Measurements from ENCODE around the gene TTC23.

Gene TTC23

DNA sequence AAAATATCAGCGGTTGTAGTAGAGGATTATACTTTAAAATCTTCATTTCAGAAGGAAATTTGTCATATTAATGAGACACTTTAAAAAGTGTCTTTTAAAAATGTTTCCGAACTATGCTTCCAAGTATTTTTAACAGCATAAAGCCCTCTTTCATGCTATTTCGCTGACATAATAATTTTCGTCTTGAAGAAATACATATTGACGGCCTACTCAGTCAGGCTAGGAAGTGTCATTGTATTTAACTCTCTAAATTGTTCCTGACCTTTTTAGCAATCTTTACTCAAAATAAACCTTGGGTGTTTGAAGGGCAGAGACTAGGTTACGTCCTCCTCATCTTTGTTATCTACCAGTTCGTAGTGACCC is 1.1 kb upstream of the TTC23 start:
- H3K4me3 ChIP-seq (replicated peaks; ENCODE audit: low read depth, low read length), result peak overlapping the region; percentile 78
- no peak for TF ChIP-seq CTCF (IDR thresholded peaks at IDR 0.05; ENCODE audit: low read length, missing control alignments)
- no peak for DNase-seq (ENCODE audit: low read depth)

DNA sequence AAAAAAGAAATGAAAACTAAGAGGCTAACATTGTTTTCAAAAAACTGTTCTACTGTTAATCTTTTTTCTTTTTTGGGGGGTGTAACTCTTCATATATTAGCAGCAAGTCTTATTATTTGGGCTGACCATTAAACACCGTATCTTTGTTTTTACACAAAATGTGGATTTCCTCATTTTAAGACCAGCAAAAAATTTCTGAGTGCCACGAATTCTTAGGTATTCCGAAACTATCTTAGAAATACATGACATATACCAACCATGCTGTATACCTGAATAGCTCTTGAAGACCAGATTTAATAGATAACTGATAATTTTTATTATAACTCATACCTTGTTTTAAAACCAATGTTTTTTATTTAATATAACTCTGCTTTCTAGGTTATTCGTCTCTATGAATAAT is 620 bp upstream of the TTC23 start:
- TF ChIP-seq CTCF (IDR thresholded peaks at IDR 0.05; ENCODE audit: low read length, missing control alignments), result no peak
- no peak for DNase-seq (ENCODE audit: low read depth)
- H3K4me3 ChIP-seq (replicated peaks; ENCODE audit: low read depth, low read length), result peak overlapping the region; percentile 78

- TF ChIP-seq CTCF (IDR thresholded peaks at IDR 0.05; ENCODE audit: low read length, missing control alignments), result no peak
- no peak for DNase-seq (ENCODE audit: low read depth)
- peak overlapping the region; percentile 78 for H3K4me3 ChIP-seq (replicated peaks; ENCODE audit: low read depth, low read length)
These were observed 1.2 kb downstream of the TTC23 start for GRCh38 chr15:99248000-99248715.

DNA sequence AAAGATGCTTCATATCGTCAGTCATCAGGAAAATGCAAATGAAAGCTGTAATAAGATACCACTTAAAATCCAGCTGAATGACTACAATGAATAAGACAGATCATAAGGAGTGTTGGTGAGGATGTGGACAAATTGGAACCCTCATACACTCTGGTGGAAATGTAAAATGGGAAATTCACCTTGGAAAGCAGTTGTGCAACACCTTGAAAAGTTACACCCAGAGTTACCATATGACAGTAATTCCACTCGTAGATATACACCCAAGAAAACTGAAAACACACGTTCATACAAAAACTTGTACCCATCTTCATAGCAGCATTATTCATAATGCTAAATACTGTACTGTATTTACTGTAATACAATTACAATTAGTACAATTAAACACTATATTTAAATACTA is 2.3 kb downstream of the TTC23 start:
- H3K4me3 ChIP-seq (replicated peaks; ENCODE audit: low read depth, low read length), result no peak overlapping the region
- TF ChIP-seq CTCF (IDR thresholded peaks at IDR 0.05; ENCODE audit: low read length, missing control alignments), result no peak
- no peak for DNase-seq (ENCODE audit: low read depth)

DNA sequence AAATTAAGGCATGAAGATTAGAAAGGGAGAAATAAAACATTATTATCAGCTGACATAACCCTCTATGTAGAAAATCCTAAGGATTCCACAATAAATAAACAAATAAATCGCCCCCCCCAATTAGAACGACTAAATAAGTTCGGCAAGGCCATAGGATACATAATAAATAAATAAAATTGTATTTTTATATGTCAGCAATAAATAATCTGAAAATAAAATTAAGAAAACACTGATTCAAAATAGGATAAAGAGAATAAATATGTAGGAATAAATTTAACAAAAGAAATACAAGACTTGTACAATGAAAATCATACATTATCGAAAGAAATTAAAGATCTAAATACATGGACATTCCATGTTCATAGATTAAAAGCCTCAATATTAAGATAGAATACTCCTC is 5.1 kb downstream of the TTC23 start:
- DNase-seq (ENCODE audit: low read depth), result no peak
- H3K4me3 ChIP-seq (replicated peaks; ENCODE audit: low read depth, low read length), result no peak overlapping the region
- no peak for TF ChIP-seq CTCF (IDR thresholded peaks at IDR 0.05; ENCODE audit: low read length, missing control alignments)

DNA sequence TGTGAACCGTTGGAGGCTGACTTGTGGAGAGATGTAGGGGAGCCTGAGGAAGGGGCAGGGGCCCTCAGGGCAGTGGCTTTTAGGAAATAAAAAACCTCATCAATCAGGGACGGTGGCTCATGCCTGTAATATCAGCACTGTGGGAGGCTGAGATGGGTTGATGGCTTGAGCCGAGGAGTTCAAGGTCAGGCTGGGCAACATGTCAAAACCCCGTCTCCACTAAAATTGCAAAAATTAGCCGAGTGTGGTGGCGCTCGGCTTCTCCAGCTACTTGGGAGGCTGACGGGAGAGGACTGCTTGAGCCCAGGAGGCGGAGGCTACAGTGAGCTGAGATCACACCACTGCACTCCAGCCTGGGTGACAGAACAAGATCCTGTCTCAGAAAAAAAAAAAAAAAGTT is 7.6 kb downstream of the TTC23 start:
- no peak overlapping the region for H3K4me3 ChIP-seq (replicated peaks; ENCODE audit: low read depth, low read length)
- no peak for DNase-seq (ENCODE audit: low read depth)
- no peak for TF ChIP-seq CTCF (IDR thresholded peaks at IDR 0.05; ENCODE audit: low read length, missing control alignments)

DNA sequence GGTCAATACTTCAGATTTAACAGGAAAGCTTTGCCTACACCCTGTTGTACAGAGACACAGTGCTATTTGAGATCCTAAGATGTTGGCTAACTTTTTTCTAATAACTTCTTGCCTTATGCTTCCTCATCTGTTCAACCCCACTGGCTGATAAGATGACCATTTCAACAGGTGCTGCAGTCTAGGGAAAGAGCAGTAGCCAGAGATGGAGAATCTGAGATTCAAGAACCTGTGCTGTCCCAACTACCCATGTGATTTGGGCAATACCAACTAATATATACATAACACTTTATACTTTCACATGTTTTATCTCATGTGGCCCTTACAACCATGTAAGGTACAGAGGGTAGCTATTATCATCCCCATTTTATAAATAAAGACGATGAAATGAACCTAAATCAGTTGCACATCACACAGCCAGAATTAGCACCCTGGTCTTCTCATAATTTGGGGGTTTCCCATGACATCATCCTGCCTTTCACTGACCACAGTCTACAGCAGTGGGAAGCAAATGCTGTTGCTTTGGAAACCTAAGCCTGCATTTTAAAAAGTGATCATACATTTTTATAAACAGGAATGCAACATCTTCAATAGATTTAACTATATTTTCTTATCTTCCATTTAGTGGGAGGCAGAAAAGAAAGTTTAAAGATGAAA is 9.7 kb downstream of the TTC23 start:
- TF ChIP-seq CTCF (IDR thresholded peaks at IDR 0.05; ENCODE audit: low read length, missing control alignments), result no peak
- H3K4me3 ChIP-seq (replicated peaks; ENCODE audit: low read depth, low read length), result no peak overlapping the region
- DNase-seq (ENCODE audit: low read depth), result no peak

Measured in fibroblast of pulmonary artery (primary cell).